Heart left ventricle (tissue), 16 donors: ENCODE data around the gene ASMTL. TPM values are rescaled to one million over a fixed set of nuclear protein-coding genes. Genes with fewer than 3 reads are reported as not detected.
A peak's percentile ranks its signal among the peaks of the same experiment; 100 is the strongest.

Experiments used
- ATAC-seq, 4 donors: fragments of 200-7000 bp; cut with Tn5 transposase; one replicate each; pipeline ENCODE4 v1.9.1; 2020 to 2022; ENCODE audit warnings: moderate library complexity in 4 of 4, mild to moderate bottlenecking in 3 of 4, moderate number of reproducible peaks in 1 of 4
- DNase-seq, 5 donors: peaks; one replicate each; pipeline ENCODE4 v3.0.0-alpha.2; 2020
- H3K27ac ChIP-seq, 12 donors: fragments of 200-600 bp; sonication (generic) in 4 of 12; one replicate each; pipeline versions ENCODE4 v1.5.0 to v1.8.0; 2016 to 2022; ENCODE audit warnings: mild to moderate bottlenecking in 2 of 12
- H3K27me3 ChIP-seq, 9 donors: fragments of 200-600 bp; sonication (generic) in 2 of 9; one replicate each; pipeline versions ENCODE4 v1.5.1 to v1.8.0; 2016 to 2022; ENCODE audit warnings: mild to moderate bottlenecking in 3 of 9
- H3K36me3 ChIP-seq, 9 donors: fragments of 200-600 bp; sonication (generic) in 2 of 9; one replicate each; pipeline versions ENCODE4 v1.5.0 to v1.8.0; 2018 to 2022; ENCODE audit warnings: mild to moderate bottlenecking in 2 of 9
- H3K4me1 ChIP-seq, 12 donors: fragments of 200-600 bp; sonication (generic) in 4 of 12; one replicate each; pipeline versions ENCODE4 v1.5.0 to v1.8.0; 2016 to 2022; ENCODE audit warnings: mild to moderate bottlenecking in 3 of 12
- H3K4me3 ChIP-seq, 12 donors: fragments of 200-600 bp; sonication (generic) in 4 of 12; one replicate each; pipeline versions ENCODE4 v1.5.0 to v1.8.0; 2017 to 2022; ENCODE audit warnings: mild to moderate bottlenecking in 9 of 12, moderate library complexity in 4 of 12
- H3K9me3 ChIP-seq, 12 donors: fragments of 200-600 bp; sonication (generic) in 4 of 12; one replicate each; pipeline versions ENCODE4 v1.5.0 to v1.8.0; 2016 to 2022; ENCODE audit warnings: mild to moderate bottlenecking in 1 of 12
- POLR2A ChIP-seq, 2 donors: fragments of 450-650 bp; IDR thresholded peaks; one replicate each; pipeline ENCODE4 v1.6.1; 2017; ENCODE audit warnings: antibody characterized with exemption in 2 of 2, mild to moderate bottlenecking in 2 of 2, moderate library complexity in 2 of 2
- WGBS, 4 donors: extraction: QIAGEN DNeasy Blood & Tissue Kit in 2 of 4; methylation state at CpG; one replicate each; pipeline versions ENCODE4 v1.1.5 to v1.1.7; 2013 to 2018; 5-methylcytosine and 5-hydroxymethylcytosine counted together
- intact Hi-C, 10 donors: fragments of 100-400 bp; cut with DNase I; formaldehyde crosslinking; loops; one replicate each; pipeline versions ENCODE4 v1.11.1 to v1.14.2; 2022
- polyA plus RNA-seq, 2 donors: library from polyadenylated mRNA; stranded (reverse); fragments of 200-250 nt; gene quantifications; one replicate each; pipeline ENCODE4 v1.2.3, GENCODE V29; 2013
- total RNA-seq, 9 donors: library from RNA; depleted of rRNA in 2 of 9; stranded (reverse); fragments of >200 nt in 2 of 9; fragmentation: NEBNext Ultra II Directional in 3 of 9; extraction: Animal tissue kit (Norgen Biotek cat#: 25700) in 3 of 9; gene quantifications; one replicate each; pipeline versions ENCODE4 v1.1.0 to v1.2.4, GENCODE V29; 2016 to 2023
- TF ChIP-seq, protein P1 (sequence below), 12 donors: fragments of 200-600 bp; sonication (generic) in 4 of 12; IDR thresholded peaks; one replicate each; pipeline versions ENCODE4 v1.5.0 to v1.8.0; 2018 to 2022; ENCODE audit warnings: antibody characterized with exemption in 12 of 12, mild to moderate bottlenecking in 5 of 12
- donor health status: ischemic (EF 13 %, LVEDD 7.1; RV severe dilation, severe dysfunction).
- donor health status: healthy with polysubstance abuse.
- donor health status: DM: no; HTN: yes; CAD: no.
- donor health status: DM: no; HTN: no; CAD: no.
- donor health status: ischemic (EF 25% LVEDD 6.9; RV normal size, moderate dysfunction).
- donor health status: ischemic (EF 25% LVEDD 5.7; RV mildly dilated, moderate dysfunction).
- donor health status: healthy.
- donor health status: DM: yes; HTN: yes; CAD: no.
- donor health status: ischemic (EF 35%, LVEDD 5.7; RV mildly dilated, moderate dysfunction).
- donor health status: nonischemic (EF 11% LVEDD 7.7; RV severe dilation, severe dysfunction).
- donor health status: DM: yes; HTN: yes; CAD: no.
- donor health status: PGD.
- donor health status: ischemic (EF 29% LVEDD 5.4; RV normal size, mild dysfunction).
- donor health status: nonischemic (EF 23%, LVEDD 6.1; RV moderate dilation, normal function).

Gene ASMTL
- total and polyA plus RNA-seq, 11 donors, result 20.2 to 44.6 (median 29.1) TPM

DNA sequence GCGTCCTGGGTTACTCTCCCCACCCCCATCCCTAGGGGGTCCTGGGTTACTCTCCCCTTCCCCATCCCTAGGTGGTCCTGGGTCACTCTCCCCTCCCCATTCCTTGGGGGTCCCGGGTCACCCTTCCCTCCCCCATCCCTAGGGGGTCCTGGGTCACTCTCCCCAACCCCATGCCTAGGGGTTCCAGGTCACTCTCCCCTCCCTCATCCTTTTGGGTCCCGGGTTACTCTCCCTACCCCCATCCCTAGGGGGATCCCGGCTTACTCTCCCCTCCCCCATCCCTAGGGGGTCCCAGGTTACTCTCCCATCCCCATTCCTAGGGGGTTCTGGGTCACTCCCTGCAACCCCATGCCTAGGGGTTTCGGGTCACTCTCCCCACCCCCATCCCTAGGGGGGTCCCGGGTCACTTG lies 1.5 kb downstream of the ASMTL start:
- Histone ChIP-seq H3K4me3 (peak overlapping the region in 4 of 12 donors; percentile 72 to 99 (median 87)), H3K27ac (no peak overlapping the region), H3K4me1 (peaks cover 0 to 25% (median 11%) of the 10 kb centered on the region in 12 donors), H3K27me3 (no peaks in the 10 kb centered on the region), H3K36me3 (no peaks in the 10 kb centered on the region), H3K9me3 (peaks cover 0 to 4% (median 0%) of the 10 kb centered on the region in 12 donors)
- TF ChIP-seq, protein P1, sequence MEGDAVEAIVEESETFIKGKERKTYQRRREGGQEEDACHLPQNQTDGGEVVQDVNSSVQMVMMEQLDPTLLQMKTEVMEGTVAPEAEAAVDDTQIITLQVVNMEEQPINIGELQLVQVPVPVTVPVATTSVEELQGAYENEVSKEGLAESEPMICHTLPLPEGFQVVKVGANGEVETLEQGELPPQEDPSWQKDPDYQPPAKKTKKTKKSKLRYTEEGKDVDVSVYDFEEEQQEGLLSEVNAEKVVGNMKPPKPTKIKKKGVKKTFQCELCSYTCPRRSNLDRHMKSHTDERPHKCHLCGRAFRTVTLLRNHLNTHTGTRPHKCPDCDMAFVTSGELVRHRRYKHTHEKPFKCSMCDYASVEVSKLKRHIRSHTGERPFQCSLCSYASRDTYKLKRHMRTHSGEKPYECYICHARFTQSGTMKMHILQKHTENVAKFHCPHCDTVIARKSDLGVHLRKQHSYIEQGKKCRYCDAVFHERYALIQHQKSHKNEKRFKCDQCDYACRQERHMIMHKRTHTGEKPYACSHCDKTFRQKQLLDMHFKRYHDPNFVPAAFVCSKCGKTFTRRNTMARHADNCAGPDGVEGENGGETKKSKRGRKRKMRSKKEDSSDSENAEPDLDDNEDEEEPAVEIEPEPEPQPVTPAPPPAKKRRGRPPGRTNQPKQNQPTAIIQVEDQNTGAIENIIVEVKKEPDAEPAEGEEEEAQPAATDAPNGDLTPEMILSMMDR (IDR thresholded peaks at IDR 0.05), result no peak
- no peak for TF ChIP-seq POLR2A (IDR thresholded peaks at IDR 0.05)
- ATAC-seq (no peak), DNase-seq (peak in 1 of 5 donors; percentile 22)
- 78 to 95% (median 87%) methylated on average over 6 of the region's 6 CpGs for WGBS, 4 donors
- intact Hi-C loops, result loop anchor here in 6 of 10 donors (2.0 to 10.0 kb wide), 9 partner anchors 58 to 1364 kb away; partner anchors contain the start of genes SLC25A6 (in 3 of the 6) and AKAP17A (in 2 of the 6)

DNA sequence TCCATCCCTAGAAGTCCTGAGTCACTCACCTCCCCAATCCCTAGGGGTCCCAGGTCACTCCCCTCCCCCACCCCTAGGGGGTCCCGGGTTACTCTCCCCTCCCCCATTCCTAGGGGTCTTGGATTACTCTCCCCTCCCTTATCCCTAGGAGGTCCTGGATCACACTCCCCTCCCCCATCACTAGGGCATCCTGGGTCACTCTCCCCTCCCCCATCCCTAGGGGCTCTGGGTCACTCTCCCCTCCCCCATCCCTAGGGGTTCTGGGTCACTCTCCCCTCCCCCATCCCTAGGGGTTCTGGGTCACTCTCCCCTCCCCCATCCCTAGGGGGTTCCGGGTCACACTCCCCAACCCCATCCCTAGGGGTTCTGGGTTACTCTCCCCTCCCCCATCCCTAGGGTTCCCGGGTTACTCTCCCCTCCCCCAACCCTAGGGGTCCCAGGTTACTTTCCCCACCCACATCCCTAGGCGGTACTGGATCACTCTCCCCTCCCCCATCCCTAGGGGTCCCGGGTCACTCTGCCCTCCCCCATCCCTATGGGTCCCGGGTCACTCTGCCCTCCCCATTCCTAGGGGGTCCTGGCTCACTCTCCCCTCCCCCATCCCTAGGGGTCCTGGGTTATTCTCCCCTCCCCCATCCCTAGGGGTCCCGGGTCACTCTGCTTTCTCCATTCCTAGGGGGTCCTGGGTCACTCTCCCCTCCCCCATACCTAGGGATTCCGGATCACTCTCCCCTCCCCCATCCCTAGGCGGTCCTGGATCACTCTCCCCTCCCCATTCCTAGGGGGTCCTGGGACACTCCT lies 2.1 kb downstream of the ASMTL start:
- ATAC-seq (no peak), DNase-seq (peak in 1 of 5 donors; percentile 17)
- Histone ChIP-seq H3K27me3 (no peaks in the 10 kb centered on the region), H3K4me1 (peaks cover 0 to 25% (median 11%) of the 10 kb centered on the region in 12 donors), H3K27ac (no peak overlapping the region), H3K9me3 (peaks cover 0 to 4% (median 0%) of the 10 kb centered on the region in 12 donors), H3K36me3 (no peaks in the 10 kb centered on the region), H3K4me3 (no peak overlapping the region)
- TF ChIP-seq POLR2A (IDR thresholded peaks at IDR 0.05), result no peak
- TF ChIP-seq, protein P1 (IDR thresholded peaks at IDR 0.05), result no peak
- intact Hi-C loops, result loop anchor here in 6 of 10 donors (2.0 to 10.0 kb wide), 9 partner anchors 58 to 1364 kb away; partner anchors contain the start of genes SLC25A6 (in 3 of the 6) and AKAP17A (in 2 of the 6)
- WGBS, 4 donors, result 69 to 83% (median 79%) methylated on average over 9 of the region's 9 CpGs

DNA sequence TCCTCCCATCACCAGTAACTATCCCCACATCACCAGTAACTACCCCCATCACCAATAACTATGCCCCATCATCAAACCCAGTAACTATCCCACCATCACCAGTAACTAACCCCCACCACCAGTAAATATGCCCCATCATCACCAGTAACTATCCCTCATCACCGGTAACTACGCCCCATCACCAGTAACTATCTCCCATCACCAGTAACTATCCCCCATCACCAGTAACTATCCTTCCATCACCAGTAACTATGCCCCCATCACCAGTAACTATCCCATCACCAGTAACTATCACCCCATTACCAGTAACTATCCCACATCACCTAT lies 2.9 kb downstream of the ASMTL start:
- Histone ChIP-seq H3K4me1 (peaks cover 0 to 25% (median 11%) of the 10 kb centered on the region in 12 donors), H3K9me3 (peaks cover 0 to 4% (median 0%) of the 10 kb centered on the region in 12 donors), H3K27me3 (no peaks in the 10 kb centered on the region), H3K4me3 (no peak overlapping the region), H3K36me3 (no peaks in the 10 kb centered on the region), H3K27ac (no peak overlapping the region)
- DNase-seq (no peak), ATAC-seq (no peak)
- intact Hi-C loops, result loop anchor here in 8 of 10 donors (2.0 to 10.0 kb wide), 10 partner anchors 55 to 1365 kb away; partner anchors contain the start of genes SLC25A6 (in 5 of the 8) and AKAP17A (in 2 of the 8)
- 92 to 100% (median 99%) methylated on average over 2 of the region's 2 CpGs for WGBS, 4 donors
- TF ChIP-seq POLR2A (IDR thresholded peaks at IDR 0.05), result no peak
- TF ChIP-seq, protein P1 (IDR thresholded peaks at IDR 0.05), result no peak
